A549 (cell line): Measurements from ENCODE around the gene CREB3L1. TPM values are rescaled to one million over a fixed set of nuclear protein-coding genes. Genes with fewer than 3 reads are reported as not detected.

ENCODE experiments used
- ATAC-seq, 2 experiments: fragments of 200-7000 bp in 1 of 2; fragments of >200 bp in 1 of 2; cut with Nextera tagmentation in 1 of 2; cut with Tn5 transposase in 1 of 2; 3 replicates each; pipeline versions ENCODE4 v1.8.0 to v1.9.1; 2018 to 2020; ENCODE audit warnings: mild to moderate bottlenecking in 1 of 2, moderate library complexity in 1 of 2
- CTCF ChIA-PET: fragments of 300-600 bp; sonication (Branson Sonifier 250); formaldehyde crosslinking; extraction: SDS; loops from one replicate; lab custom pipeline; 2021; ENCODE audit warnings: antibody characterized with exemption, inconsistent platforms; lab: Yijun Ruan, JAX
- POLR2A ChIA-PET: fragments of 350-600 bp; formaldehyde crosslinking; extraction: SDS; loops from one replicate; lab custom pipeline; 2021; ENCODE audit warnings: antibody characterized with exemption, inconsistent platforms; lab: Yijun Ruan, JAX
- DNase-seq, 2 experiments: peaks; one replicate each; pipeline versions ENCODE4 v3.0.0 to v3.0.0-alpha.2; 2011 to 2016; ENCODE audit warnings: low read depth in 1 of 2, low spot score in 1 of 2
- FAIRE-seq: peaks from 2 replicates; lab custom pipeline; 2011; peaks lifted over from hg19 to GRCh38; lab: Jason Lieb, UNC
- H3K27ac ChIP-seq, 2 experiments: fragments of >200 bp; sonication (Bioruptor Twin); formaldehyde crosslinking; 3 replicates each; pipeline ENCODE4 v1.5.1; 2016 to 2017
- H3K4me1 ChIP-seq: fragments of >200 bp; sonication (Bioruptor Twin); formaldehyde crosslinking; 3 replicates; pipeline ENCODE4 v1.6.1; 2016
- H3K4me2 ChIP-seq: fragments of >200 bp; sonication (Bioruptor Twin); formaldehyde crosslinking; 3 replicates; pipeline ENCODE4 v1.6.1; 2016
- H3K4me3 ChIP-seq: fragments of >200 bp; sonication (Bioruptor Twin); formaldehyde crosslinking; 3 replicates; pipeline ENCODE4 v1.5.1; 2016
- H3K9me3 ChIP-seq: fragments of >200 bp; sonication (Bioruptor Twin); formaldehyde crosslinking; 3 replicates; pipeline ENCODE4 v1.6.1; 2016
- ATOH8 ChIP-seq: fragments of 250-450 bp; sonication (Bioruptor Pico); IDR thresholded peaks from 2 replicates; pipeline ENCODE4 v1.5.0; 2020; ENCODE audit warnings: low read depth, mild to moderate bottlenecking, moderate library complexity
- CTCF ChIP-seq: fragments of >200 bp; sonication (Bioruptor Twin); formaldehyde crosslinking; IDR thresholded peaks from 3 replicates; pipeline ENCODE4 v1.5.1; 2016
- HEYL ChIP-seq: fragments of 250-450 bp; sonication (Bioruptor Pico); IDR thresholded peaks from 2 replicates; pipeline ENCODE4 v1.8.0; 2021; ENCODE audit warnings: mild to moderate bottlenecking, moderate library complexity
- HMGXB4 ChIP-seq: fragments of 250-450 bp; sonication (Bioruptor Pico); IDR thresholded peaks from 2 replicates; pipeline ENCODE4 v1.5.0; 2021; ENCODE audit warnings: mild to moderate bottlenecking, moderate library complexity, borderline replicate concordance
- HOXA7 ChIP-seq: fragments of 250-450 bp; sonication (Bioruptor Pico); IDR thresholded peaks from 2 replicates; pipeline ENCODE4 v1.5.0; 2020; ENCODE audit warnings: mild to moderate bottlenecking, moderate library complexity
- MAX ChIP-seq: IDR thresholded peaks from 2 replicates; pipeline ENCODE4 v1.6.1; 2012
- MAZ ChIP-seq: fragments of 150-350 bp; IDR thresholded peaks from 2 replicates; pipeline ENCODE4 v1.6.1; 2014; ENCODE audit warnings: antibody characterized with exemption, low read depth, low read length, borderline replicate concordance
- NFE2L2 ChIP-seq: fragments of 150-350 bp; conservative IDR thresholded peaks from 2 replicates; pipeline ENCODE4 v1.6.1; 2014; ENCODE audit warnings: low read length
- PBX3 ChIP-seq: IDR thresholded peaks from 2 replicates; pipeline ENCODE4 v1.6.1; 2012
- POLR2AphosphoS2 ChIP-seq: conservative IDR thresholded peaks from 2 replicates; pipeline ENCODE4 v1.6.1; 2012; ENCODE audit warnings: low read length, improper control_type of control experiment, inconsistent platforms
- RAD21 ChIP-seq, 2 experiments: fragments of >200 bp in 1 of 2; sonication (Bioruptor Twin) in 1 of 2; formaldehyde crosslinking in 1 of 2; IDR thresholded peaks in 1 of 2; conservative IDR thresholded peaks in 1 of 2; 2 replicates in 1 of 2; 3 replicates in 1 of 2; pipeline ENCODE4 v1.6.1; 2012 to 2018; ENCODE audit warnings: inconsistent platforms in 1 of 2
- SMC3 ChIP-seq: fragments of >200 bp; sonication (Bioruptor Twin); formaldehyde crosslinking; IDR thresholded peaks from 3 replicates; pipeline ENCODE4 v1.6.1; 2018; ENCODE audit warnings: inconsistent platforms
- USF2 ChIP-seq: fragments of 450-650 bp; IDR thresholded peaks from 2 replicates; pipeline ENCODE4 v1.6.1; 2014; ENCODE audit warnings: antibody characterized with exemption
- ZC3H11A ChIP-seq: fragments of 450-650 bp; IDR thresholded peaks from 2 replicates; pipeline ENCODE4 v1.6.1; 2014; ENCODE audit warnings: antibody characterized with exemption, mild to moderate bottlenecking
- WGBS: methylation state at CpG from one replicate; pipeline ENCODE4 v1.1.6; 2017; ENCODE audit errors: missing lambda C conversion rate; 5-methylcytosine and 5-hydroxymethylcytosine counted together
- polyA plus RNA-seq, 4 experiments: library from polyadenylated mRNA; depleted of rRNA in 3 of 4; stranded (reverse); fragments of >200 nt; fragmentation: RNase III in 1 of 4; extraction: RNeasy Plus Mini Kit Qiagen cat#74134 plus additional on column Dnase treatment in 1 of 4; gene quantifications; 2 replicates in 3 of 4; 3 replicates in 1 of 4; pipeline ENCODE4 v1.2.3, GENCODE V29; 2011 to 2017

CREB3L1 gene
- polyA plus RNA-seq, 2 of the 4 experiments (the other 2 are of a cell fraction): 0.61 to 2.3 TPM

- H3K27ac ChIP-seq: peak overlapping the region in 1 of 2 experiments; percentile 79; a peak in 3 of 6 replicates
- ChIA-PET POLR2A (interaction anchor here (1.6 to 3.5 kb wide), 2 partner anchors 14 to 35 kb away, joined by 3 to 15 read pairs; no protein-coding TSS in a partner anchor), CTCF (interaction anchor here (0.5 to 5.9 kb wide), 21 partner anchors 9 to 339 kb away, joined by 3 to 64 read pairs (median 4); partner anchors contain the start of gene ATG13)
- no peak for DNase-seq
- ATAC-seq: peak; percentile 49 to 75; a peak in 5 of 6 replicates
- WGBS: 65% methylated on average over 16 of the region's 22 CpGs
- H3K4me2 ChIP-seq: peak overlapping the region; percentile 99
- no peaks in the 10 kb centered on the region for H3K9me3 ChIP-seq
- TF ChIP-seq SMC3 (peak; percentile 34; the same call in 2 of the 3 replicates), CTCF (peak; percentile 41), RAD21 (conservative IDR thresholded peaks at IDR 0.05 in 1 of 2, IDR thresholded peaks at IDR 0.05 in 1 of 2) (peak; percentile 17 to 19; a peak in 2 of 5 replicates), PBX3 (no peak)
- H3K4me3 ChIP-seq: peak overlapping the region; percentile 53
- H3K4me1 ChIP-seq: peaks cover 43% of the 10 kb centered on the region
- FAIRE-seq: no peak
Measured at GRCh38 chr11:46278387-46279125, 1.1 kb downstream of the CREB3L1 start.

GRCh38 chr11:46279126-46280099 is 2.0 kb downstream of the CREB3L1 start:
- no peak overlapping the region for H3K4me2 ChIP-seq
- peaks cover 35% of the 10 kb centered on the region for H3K4me1 ChIP-seq
- ChIA-PET CTCF (interaction anchor here (0.7 to 5.9 kb wide), 10 partner anchors 10 to 55 kb away, joined by 3 to 64 read pairs (median 8); no protein-coding TSS in a partner anchor), POLR2A (interaction anchor here (3.5 kb wide), 1 partner anchor 36 kb away, joined by 15 read pairs; no protein-coding TSS in a partner anchor)
- TF ChIP-seq POLR2AphosphoS2 (no peak), MAX (no peak), HEYL (CRISPR knock-in tag) (no peak), USF2 (no peak), ATOH8 (CRISPR knock-in tag) (no peak)
- peak; percentile 6 to 16; a peak in 2 of 6 replicates for ATAC-seq
- no peak for DNase-seq
- FAIRE-seq: no peak
- no peaks in the 10 kb centered on the region for H3K9me3 ChIP-seq
- no peak overlapping the region for H3K4me3 ChIP-seq
- WGBS: 82% methylated on average over 15 of the region's 15 CpGs
- H3K27ac ChIP-seq: no peak overlapping the region

GRCh38 chr11:46280706-46281105 is 3.2 kb downstream of the CREB3L1 start:
- 75% methylated on average over 5 of the region's 5 CpGs for WGBS
- FAIRE-seq: no peak
- Histone ChIP-seq H3K4me3 (no peak overlapping the region), H3K4me1 (peaks cover 28% of the 10 kb centered on the region), H3K27ac (no peak overlapping the region), H3K9me3 (no peaks in the 10 kb centered on the region), H3K4me2 (no peak overlapping the region)
- ATAC-seq: no peak
- CTCF ChIA-PET: interaction anchor here (5.1 to 5.9 kb wide), 3 partner anchors 11 to 41 kb away, joined by 42 to 64 read pairs (median 50); no protein-coding TSS in a partner anchor
- no peak for TF ChIP-seq HOXA7
- no peak for TF ChIP-seq USF2
- no peak for TF ChIP-seq HMGXB4 (CRISPR knock-in tag)
- TF ChIP-seq ZC3H11A: no peak
- no peak for TF ChIP-seq NFE2L2
- TF ChIP-seq MAZ: no peak
- POLR2A ChIA-PET: no interaction called here
- no peak for DNase-seq
